Left lobe of liver (tissue), 2 donors: ENCODE data around the gene MUC4. TPM values are rescaled to one million over a fixed set of nuclear protein-coding genes. Genes with fewer than 3 reads are reported as not detected.
A peak's percentile ranks its signal among the peaks of the same experiment; 100 is the strongest.

Source experiments
- ATAC-seq: fragments of 200-7000 bp; cut with Tn5 transposase; one replicate; pipeline ENCODE4 v1.9.1; 2020; ENCODE audit warnings: mild to moderate bottlenecking, moderate library complexity
- DNase-seq: peaks from one replicate; pipeline ENCODE4 v3.0.0-alpha.2; 2020; ENCODE audit warnings: low spot score
- total RNA-seq: library from RNA; stranded (reverse); gene quantifications from one replicate; pipeline ENCODE4 v1.2.1, GENCODE V29; 2021
- donor health status: DM: no; HTN: no; CAD: no; lungs with moderate emphysema.
- donor health status: DM: no; HTN: yes; CAD: no.

Gene MUC4, protein sequence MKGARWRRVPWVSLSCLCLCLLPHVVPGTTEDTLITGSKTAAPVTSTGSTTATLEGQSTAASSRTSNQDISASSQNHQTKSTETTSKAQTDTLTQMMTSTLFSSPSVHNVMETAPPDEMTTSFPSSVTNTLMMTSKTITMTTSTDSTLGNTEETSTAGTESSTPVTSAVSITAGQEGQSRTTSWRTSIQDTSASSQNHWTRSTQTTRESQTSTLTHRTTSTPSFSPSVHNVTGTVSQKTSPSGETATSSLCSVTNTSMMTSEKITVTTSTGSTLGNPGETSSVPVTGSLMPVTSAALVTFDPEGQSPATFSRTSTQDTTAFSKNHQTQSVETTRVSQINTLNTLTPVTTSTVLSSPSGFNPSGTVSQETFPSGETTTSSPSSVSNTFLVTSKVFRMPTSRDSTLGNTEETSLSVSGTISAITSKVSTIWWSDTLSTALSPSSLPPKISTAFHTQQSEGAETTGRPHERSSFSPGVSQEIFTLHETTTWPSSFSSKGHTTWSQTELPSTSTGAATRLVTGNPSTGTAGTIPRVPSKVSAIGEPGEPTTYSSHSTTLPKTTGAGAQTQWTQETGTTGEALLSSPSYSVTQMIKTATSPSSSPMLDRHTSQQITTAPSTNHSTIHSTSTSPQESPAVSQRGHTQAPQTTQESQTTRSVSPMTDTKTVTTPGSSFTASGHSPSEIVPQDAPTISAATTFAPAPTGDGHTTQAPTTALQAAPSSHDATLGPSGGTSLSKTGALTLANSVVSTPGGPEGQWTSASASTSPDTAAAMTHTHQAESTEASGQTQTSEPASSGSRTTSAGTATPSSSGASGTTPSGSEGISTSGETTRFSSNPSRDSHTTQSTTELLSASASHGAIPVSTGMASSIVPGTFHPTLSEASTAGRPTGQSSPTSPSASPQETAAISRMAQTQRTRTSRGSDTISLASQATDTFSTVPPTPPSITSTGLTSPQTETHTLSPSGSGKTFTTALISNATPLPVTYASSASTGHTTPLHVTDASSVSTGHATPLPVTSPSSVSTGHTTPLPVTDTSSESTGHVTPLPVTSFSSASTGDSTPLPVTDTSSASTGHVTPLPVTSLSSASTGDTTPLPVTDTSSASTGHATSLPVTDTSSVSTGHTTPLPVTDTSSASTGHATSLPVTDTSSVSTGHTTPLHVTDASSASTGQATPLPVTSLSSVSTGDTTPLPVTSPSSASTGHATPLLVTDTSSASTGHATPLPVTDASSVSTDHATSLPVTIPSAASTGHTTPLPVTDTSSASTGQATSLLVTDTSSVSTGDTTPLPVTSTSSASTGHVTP (N-terminal part only)
- 0.08 TPM for total RNA-seq

DNA sequence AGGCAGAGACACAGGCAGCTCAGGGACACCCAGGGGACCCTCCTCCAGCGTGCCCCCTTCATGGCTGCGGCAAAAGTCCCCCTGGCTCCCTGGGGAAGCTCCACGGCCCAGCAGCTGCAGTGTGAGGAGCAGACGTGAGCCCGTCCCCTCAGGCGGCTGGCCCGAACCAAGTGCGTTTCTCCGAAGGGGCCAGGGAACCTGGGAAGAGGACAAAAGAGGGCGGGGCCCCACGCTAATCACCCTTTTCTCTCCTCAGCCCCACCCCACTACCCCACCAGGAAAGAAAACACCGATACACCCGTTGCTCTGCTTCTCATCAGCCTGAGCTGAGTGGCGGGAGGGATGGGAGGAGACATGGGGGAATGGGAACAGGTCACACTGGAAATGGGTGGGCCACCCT, at the start of gene MUC4:
MUC4 (minus strand) TSS at position 174 of the 400 bp plus-strand sequence; CDS start at position 62, 112 bp downstream.
- DNase-seq (no peak), ATAC-seq (no peak)

DNA sequence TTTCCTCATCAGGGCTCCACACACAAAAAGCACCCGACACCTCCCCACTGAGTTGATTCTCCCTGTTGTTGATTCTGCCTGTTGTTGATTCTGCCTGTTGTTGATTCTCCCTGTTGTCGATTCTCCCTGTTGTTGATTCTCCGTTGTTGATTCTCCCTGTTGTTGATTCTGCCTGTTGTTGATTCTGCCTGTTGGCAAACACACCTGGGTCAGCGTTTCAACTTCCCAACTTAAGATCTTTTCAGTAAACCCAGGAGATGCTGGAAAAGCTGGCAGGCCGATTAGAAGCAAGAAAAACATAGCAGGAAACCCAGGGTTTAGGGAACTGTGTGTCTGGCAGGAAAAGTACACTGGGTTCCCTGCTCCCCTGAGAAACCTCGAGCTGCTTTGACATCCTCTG, 48.7 kb upstream of the MUC4 start:
- no peak for ATAC-seq
- DNase-seq: no peak

DNA sequence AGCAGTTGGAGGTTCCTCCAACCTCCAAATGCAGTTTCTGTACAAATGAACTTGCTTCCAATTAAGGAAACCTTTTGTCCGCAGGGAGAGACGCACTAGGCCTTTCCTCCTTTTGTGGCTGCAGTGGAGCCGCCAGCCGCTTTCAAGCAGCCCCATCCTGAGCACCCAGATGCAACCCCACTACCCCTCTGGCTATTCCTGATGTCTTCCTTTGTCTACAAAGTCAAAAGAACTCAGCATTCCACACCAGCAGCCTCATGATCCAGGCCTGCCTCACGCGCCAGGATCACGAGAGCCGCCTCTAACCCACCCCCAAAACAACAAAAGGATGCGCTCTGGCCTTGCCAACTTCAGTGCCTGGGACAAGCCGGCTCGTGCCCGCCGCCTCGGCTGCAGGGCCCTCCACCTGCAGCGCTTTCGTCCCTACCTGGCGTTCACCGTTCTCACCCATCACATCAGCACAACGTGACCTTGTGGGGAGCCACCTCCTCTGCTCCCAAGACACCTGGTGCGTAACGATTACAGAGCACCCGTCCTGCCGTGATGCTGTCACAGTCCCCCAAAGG, 48.2 kb upstream of the MUC4 start:
- DNase-seq (no peak), ATAC-seq (no peak)

DNA sequence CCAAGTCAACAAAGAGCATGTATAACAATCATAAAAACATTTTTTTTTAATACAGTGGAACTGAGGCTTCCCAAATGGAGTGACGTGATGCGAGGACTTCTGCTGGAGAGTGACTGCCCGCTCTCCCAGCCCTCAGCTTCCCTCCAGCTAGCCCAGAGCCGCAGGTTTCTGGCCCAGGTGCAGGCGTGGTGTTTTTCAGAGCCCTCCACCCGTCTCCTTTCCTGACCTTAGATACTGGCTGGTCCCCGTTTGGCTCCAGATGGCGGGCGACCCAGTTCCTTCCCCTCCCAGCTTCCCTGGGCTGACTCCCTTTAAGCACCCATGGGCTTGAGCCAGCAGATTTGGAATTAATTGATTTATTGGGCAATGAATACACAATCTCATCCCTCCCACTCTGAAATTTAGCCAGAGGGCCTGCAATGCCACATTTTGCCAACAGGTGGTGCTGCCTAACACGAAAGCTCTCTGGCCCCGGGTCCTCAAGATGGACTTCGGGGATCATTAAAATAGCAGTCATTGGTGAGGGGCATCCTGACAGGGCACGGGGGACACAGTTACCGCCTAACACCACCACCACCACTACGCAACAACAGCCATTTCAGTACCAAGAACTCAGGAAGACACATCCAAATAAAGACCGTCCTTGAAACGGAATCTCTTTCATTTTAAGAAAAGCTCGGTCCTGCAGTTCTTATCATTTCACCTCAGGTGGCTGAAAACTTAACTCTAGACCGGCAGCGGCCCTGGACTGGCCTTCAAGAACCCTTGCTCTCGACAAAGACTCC, 47.5 kb upstream of the MUC4 start:
- ATAC-seq (peak; percentile 74), DNase-seq (peak; percentile 79)

DNA sequence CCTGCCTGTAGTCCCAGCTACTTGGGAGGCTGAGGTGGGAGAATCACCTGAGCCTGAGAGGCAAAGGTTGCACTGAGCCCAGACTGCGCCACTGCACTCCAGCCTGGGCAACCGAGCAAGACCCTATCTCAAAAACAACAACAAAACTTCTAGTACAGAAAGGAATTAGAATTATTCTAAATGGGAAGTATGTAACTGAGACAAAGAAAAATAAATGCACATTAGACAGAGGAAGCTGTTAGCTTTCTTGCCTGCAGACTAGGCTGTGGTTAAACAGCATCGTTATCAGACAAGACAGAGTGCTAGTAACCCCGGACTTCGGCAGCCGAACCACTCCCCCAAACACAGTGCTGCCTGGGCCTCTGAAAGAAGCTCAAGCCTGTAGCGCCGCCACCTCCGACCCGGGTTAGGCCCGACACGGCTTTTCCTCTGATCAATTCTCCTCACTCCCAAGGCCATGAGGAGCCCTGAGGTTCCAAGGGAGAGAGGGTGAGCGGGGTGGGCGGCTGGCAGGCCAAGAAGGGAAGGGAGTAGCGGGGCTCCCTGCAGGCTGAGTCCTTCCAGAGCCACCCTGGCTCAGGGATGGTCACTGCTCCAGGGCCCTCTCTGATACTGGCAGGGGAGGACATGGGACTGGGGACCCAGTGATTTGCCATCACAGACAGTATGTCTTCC, 44.8 kb upstream of the MUC4 start:
- DNase-seq (no peak), ATAC-seq (no peak)

DNA sequence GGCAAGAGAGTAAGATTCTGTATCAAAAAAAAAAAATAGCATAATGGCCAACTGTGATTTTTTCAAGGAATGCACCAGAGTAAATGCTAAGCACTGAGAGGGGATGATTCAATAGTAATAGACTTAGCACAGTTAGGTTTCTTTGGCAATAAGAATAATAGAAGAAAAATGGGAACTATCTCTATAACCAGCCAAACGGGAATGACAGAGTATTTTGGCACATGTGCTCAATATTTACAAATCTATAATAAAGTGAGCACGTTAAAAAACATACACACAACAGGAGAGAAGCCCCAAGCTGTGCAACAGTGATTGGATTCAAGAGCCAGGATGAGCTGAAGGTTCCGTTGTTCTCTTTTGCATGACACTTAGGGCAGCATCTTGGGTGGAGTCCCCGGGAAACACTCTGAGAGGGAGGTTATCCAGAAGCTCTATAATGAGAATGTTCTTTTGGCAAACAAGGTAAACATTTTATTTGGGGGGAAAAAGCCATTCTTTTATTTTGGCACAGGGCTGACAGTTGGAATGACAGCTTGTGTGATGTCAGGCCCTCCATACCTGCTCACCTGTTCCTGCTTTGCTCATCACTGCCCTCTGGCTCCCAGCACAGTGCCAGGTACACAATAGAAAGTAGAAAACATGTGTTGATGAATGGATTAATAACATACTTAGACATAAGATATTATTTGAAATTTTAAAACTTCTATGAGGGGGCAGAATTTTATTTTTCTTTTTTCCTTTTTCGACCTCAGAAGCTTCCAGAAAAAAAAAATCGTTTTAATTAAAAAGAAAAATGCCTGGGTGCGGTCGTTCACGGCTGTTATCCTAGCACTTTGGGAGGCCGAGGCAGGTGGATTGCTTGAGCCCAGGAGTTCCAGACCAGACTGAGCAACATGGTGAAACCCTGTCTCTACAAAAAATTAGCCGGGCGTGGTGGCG, 44.0 kb upstream of the MUC4 start:
- no peak for ATAC-seq
- DNase-seq: no peak

DNA sequence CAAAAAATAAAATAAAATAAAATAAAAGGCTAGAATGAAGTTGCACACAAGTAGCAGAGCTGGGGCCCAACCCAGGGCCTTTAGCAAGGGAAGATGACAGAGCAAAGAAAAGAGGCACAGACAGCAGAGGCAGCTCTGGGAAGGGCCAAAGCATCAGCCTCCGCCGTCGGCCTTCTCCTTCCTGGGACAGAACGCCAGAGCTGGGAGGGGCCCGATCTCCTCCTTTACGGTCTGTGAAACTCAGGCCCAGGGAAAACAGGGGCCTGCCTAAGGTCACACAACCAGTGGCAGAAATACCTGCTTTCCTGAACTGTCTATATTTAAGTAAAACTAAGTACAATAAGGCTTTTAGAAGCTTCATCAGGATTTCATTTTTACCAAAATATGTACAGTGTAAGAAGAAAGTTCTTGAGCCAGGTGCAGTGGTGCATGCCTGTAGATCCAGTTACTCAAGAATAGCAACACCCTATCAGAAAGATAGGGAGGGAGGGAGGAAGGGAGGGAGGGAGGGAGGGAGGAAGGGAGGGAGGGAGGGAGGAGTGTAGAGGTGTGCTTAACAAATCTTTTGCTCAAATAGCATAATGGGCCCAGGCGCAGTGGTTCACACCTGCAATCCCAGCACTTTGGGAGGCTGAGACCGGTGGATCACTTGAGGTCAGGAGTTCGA, 43.0 kb upstream of the MUC4 start:
- DNase-seq: no peak
- no peak for ATAC-seq

DNA sequence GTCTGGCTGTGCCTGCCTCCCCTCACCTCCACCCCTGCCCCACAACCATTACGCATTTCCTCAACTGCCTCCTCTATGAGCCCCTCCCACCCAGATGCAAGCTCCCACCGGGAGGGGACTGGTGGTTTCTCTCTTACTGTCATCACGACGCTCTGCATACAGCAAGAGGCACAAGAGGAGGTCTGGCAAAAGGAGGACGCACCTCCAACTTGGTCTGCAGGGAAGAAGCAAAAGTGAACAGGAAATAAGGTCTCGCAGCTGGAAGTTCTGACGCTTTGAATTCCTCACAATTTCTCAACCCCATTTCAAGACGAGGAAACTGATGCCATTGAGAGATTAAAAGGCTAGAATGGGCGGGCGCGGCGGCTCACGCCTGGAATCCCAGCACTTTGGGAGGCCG, 42.3 kb upstream of the MUC4 start:
- no peak for ATAC-seq
- no peak for DNase-seq

DNA sequence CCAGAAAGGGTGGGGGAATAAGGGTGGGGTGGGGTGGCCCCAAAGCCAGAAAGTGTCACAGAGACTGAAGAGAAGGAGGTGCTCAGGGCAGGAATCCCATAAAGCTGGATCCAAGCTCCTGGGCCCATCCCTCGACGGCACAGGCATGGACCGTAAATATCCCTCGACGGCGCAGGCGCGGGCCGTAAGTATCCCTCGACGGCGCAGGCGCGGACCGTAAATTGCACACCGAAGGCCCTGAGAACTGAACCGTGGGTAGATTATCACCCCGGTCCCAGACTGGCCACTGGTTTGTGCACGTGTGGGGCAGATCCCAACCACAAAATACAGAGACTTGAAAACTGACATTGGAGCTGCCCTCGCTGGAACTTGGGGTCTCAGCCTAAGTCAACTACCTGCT, 41.3 kb upstream of the MUC4 start:
- ATAC-seq: no peak

DNA sequence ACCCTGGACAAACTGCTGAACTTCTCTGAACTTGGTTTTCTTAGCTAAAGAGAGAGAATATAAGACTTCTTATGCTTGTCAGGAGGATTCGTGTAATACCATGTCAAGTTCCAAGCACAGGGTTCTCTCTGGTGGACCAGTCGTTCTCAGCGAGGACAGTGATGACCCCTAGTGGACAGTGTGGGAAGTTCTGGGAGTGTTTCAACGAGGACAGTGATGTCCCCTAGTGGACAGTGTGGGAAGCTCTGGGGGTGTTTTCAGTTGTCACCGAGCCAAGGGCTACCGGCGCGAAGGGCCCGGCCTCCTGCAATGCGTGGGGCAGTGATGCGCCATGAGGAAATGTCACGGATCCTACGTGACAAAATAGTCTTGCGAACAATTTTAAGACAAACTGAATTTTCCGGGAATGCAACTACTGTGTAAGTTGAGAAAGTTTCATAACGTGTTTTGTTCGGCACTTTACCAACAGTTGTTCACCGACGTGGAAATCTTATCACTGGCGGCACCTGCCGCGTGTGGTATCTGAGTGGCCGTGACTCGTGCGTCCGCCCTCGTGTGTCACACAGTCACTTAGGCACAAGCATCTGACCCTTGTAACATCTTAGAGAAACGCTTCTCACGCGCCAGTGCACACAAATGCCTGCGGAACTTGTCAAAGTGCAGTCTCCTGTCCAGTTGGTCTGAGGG, 39.3 kb upstream of the MUC4 start:
- ATAC-seq (peak; percentile 82), DNase-seq (peak; percentile 90)

More for the DNA sequence above, 41.3 kb upstream of the MUC4 start:
- DNase-seq: no peak

DNA sequence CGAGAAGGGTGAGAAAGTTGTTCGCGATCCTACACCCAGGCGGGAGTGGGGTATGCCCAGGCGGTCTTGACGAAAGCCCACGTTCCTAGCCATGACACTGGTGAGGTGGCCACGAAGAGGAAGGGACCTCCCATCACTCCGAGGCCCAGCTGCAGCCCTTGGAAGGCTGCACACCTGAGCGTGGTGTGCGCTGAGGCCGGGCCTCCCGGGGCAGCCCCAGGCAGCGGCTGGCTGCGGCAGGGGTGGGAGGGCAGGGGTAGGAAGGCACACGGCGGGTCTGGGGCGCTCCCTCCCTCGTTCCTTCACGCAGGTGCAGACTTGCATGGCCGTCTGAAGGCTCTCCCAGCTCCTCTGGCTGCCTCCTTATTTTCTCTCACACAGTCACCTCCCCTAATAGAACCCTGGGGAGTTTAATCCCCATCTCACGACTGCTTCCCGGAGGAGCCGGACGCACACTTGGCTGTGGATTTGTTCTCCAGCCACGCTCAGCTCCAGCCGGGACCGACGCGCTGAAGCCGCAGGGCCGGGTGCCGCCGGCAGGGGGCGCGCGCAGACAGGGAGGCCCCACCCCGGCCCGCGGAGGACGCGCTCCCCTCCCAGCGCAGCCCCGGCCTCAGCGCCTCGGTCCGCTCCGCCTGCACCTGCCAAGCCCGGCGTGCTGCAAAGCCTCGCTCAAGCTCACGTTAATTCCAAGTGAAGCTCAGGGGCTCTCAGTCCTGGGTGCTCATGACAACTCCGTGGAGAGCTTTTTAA, 37.8 kb upstream of the MUC4 start:
- ATAC-seq (peak; percentile 50), DNase-seq (no peak)

DNA sequence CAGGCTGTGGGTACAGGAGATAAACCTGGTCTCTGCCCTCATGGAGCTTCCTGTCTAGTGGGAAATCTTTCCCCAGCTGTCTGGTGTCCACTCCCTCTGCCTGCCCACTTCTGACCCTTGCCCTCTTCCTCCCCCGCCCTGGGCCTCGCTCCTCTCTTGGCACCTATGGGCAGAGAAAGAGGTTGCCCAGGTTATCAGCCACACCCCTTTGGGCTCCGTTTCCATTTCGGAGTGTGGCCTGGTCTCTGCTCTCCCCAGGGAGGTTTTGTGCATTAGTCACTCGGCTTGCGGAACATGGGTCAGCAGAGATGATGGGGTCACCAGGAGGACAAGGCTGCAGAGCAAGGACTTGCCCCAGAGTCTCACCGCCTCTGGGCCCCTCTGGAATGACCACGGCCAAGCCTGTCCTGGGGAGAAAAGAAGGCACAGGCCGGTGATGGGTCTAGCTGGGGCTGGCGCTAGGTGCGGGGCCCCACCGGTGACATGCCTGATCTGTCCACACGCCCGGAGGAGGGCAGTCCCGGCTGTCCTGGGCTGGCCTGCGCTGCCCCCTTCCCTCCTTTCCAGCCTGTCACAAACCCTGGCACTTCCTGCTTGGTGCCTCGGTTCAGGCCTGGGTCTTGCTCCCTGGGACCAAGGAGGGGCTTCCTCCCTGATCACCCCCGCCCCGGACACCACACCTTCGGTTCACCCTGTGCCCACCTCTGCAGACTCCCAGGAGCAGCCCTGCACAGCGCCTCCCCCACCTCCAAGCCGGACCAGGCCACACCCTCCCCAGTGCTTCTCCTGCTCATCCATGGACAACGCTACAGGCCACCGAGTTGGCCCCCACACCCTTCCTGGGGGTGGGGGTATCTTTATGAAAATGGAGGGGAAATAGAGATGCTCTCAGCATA, 35.6 kb upstream of the MUC4 start:
- DNase-seq: peak; percentile 88
- ATAC-seq: peak; percentile 75

DNA sequence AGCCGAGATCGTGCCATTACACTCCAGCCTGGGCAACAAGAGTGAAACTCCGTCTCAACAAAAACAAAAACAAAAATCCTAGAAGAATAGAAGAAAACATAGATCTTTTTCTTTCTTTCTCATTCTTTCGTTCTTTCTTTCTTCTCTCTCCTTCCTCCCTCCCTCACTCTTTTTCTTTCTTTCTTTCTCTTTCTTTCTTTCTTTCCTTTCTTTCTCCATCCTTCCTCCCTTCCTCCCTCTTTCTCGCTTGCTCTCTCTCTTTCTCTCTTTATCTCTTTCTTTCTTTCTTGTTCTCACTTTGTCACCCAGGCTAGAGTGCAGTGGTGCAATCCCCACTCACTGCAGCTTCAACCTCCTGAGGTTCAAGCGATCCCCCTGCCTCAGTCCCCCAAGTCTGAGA, 33.8 kb upstream of the MUC4 start:
- no peak for ATAC-seq
- DNase-seq: no peak

DNA sequence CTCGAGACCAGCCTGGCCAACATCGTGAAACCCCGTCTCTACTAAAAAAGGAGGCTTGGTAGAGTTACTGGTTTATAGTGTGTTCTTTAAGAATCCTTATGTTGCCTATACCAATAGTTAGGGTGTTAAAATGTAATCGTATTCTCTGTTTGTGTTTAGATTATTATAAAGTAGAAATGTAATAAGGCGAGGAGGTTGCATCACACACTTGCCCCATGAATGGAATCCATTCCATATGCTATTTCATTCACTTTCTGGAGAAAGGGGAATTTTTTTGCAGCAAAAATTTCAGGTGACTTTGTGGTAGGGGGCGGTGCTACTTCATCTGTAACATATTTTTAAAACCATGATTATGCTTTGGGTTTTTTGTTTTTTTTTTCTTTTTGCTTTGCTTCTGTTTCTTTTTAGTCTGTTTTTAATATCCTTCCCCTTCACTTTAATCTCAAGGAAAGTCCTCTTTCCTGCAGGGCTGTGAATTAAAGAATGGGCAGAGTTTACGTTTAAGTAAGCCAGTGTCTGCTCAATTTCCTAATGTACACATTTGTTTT, 33.0 kb upstream of the MUC4 start:
- DNase-seq (no peak), ATAC-seq (no peak)
